ENCODE data around the gene EPB41. TPM values are rescaled to one million over a fixed set of nuclear protein-coding genes. Genes with fewer than 3 reads are reported as not detected.

Gene EPB41
- total RNA-seq, 1 donor from 2014 or later = 82.9 TPM

GRCh38 chr1:29164588-29164987 is 250.2 kb downstream of the EPB41 start:
- DNase-seq (ENCODE audit: extremely low spot score, unreplicated experiment) = no peak
- Mint-ChIP-seq H3K27ac (peak overlapping the region; percentile 30), H3K27me3 (no peaks in the 10 kb centered on the region), H3K4me1 (ENCODE audit: unreplicated experiment) (peaks cover 19% of the 10 kb centered on the region), H3K4me3 (no peak overlapping the region), H3K36me3 (peaks cover 34% of the 10 kb centered on the region), H3K9me3 (no peaks in the 10 kb centered on the region)
- TF ChIP-seq, protein P1, sequence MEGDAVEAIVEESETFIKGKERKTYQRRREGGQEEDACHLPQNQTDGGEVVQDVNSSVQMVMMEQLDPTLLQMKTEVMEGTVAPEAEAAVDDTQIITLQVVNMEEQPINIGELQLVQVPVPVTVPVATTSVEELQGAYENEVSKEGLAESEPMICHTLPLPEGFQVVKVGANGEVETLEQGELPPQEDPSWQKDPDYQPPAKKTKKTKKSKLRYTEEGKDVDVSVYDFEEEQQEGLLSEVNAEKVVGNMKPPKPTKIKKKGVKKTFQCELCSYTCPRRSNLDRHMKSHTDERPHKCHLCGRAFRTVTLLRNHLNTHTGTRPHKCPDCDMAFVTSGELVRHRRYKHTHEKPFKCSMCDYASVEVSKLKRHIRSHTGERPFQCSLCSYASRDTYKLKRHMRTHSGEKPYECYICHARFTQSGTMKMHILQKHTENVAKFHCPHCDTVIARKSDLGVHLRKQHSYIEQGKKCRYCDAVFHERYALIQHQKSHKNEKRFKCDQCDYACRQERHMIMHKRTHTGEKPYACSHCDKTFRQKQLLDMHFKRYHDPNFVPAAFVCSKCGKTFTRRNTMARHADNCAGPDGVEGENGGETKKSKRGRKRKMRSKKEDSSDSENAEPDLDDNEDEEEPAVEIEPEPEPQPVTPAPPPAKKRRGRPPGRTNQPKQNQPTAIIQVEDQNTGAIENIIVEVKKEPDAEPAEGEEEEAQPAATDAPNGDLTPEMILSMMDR (conservative IDR thresholded peaks at IDR 0.05) = no peak

GRCh38 chr1:29166291-29166878 is 252.0 kb downstream of the EPB41 start:
- no peaks in the 10 kb centered on the region for H3K27me3 Mint-ChIP-seq
- TF ChIP-seq, protein P1 (conservative IDR thresholded peaks at IDR 0.05) = no peak
- no peak overlapping the region for H3K27ac Mint-ChIP-seq
- DNase-seq (ENCODE audit: extremely low spot score, unreplicated experiment) = peak; percentile 34
- H3K36me3 Mint-ChIP-seq = peaks cover 36% of the 10 kb centered on the region
- no peak overlapping the region for H3K4me3 Mint-ChIP-seq
- H3K4me1 Mint-ChIP-seq (ENCODE audit: unreplicated experiment) = peaks cover 35% of the 10 kb centered on the region
- H3K9me3 Mint-ChIP-seq = no peaks in the 10 kb centered on the region

DNA sequence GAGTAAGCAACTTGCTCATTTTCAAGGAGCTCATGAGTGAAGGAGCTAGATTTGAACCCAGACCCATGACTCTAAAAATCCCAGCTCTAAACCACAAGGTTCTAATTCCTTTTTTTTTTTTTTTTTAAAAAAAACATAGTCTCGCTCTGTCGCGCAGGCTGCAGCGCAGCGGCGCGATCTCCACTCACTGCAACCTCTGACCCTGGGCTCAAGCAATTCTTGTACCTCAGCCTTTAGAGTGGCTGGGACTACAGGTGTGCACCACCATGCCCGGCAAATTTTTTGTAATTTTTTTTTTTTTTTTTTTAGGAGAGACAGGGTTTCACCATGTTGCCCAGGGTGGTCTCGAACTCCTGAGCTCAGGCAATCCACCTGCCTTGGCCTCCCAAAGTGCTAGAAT is 253.5 kb downstream of the EPB41 start:
- Mint-ChIP-seq H3K9me3 (no peaks in the 10 kb centered on the region), H3K27ac (no peak overlapping the region), H3K4me3 (no peak overlapping the region), H3K4me1 (ENCODE audit: unreplicated experiment) (peaks cover 45% of the 10 kb centered on the region), H3K27me3 (no peaks in the 10 kb centered on the region), H3K36me3 (peaks cover 45% of the 10 kb centered on the region)
- TF ChIP-seq, protein P1 (conservative IDR thresholded peaks at IDR 0.05) = no peak
- DNase-seq (ENCODE audit: extremely low spot score, unreplicated experiment) = no peak

Other genes with a start within 250 kb of the EPB41 start
- gene GMEB1, start 245.8 kb upstream of the EPB41 start, total RNA-seq (ENCODE audit: low replicate concordance) = 17.9 and 18.0 TPM in 2 replicates
- gene YTHDF2, start 177.6 kb upstream of the EPB41 start, total RNA-seq (ENCODE audit: low replicate concordance) = 93.9 and 105 TPM in 2 replicates
- 1.1 and 1.5 TPM in 2 replicates for gene OPRD1, start 102.4 kb upstream of the EPB41 start, total RNA-seq (ENCODE audit: low replicate concordance)
- 4.5 and 8.3 TPM in 2 replicates for gene TMEM200B, start 209.3 kb downstream of the EPB41 start, total RNA-seq (ENCODE audit: low replicate concordance)